HG03575 (cell line): ENCODE measurements around the gene CYTL1.
"Not testable (repeated sequence)": the region's sequence is repeated elsewhere in the genome, so short reads cannot be mapped to it uniquely, and the experiment has no call there.

Experiments used
- ATAC-seq: cut with Tn5 transposase; IDR thresholded peaks from one replicate; pipeline ENCODE4 v1.9.1; 2021; ENCODE audit not compliant: unreplicated experiment, insufficient number of reproducible peaks, low FRiP score; ENCODE audit errors: extremely low read depth

The CYTL1 gene

DNA sequence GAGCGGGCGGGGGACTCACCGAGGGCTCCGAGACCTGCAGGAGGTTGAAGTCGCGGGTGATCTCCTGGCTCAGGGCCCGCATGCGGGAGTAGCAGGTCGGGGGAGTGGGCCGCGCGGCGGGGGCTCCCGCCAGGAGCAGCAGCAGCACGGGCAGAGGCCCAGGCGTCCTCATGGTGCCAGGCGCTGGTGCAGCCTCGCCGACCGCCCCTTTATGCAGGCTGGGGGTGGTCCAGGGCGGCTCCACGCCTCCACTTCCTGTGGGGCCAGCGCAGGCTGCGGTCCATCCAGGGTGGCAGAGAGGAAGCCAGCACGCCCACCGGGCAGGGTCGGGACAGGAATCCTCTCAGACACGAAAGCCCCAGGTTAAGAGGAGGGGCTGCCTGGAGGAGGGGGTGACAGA, at the start of gene CYTL1:
Gene CYTL1, minus strand, starts transcription at position 185 of the 400 bp plus-strand sequence. Its CDS starts 13 bp downstream, at position 172.
- ATAC-seq: no peak

DNA sequence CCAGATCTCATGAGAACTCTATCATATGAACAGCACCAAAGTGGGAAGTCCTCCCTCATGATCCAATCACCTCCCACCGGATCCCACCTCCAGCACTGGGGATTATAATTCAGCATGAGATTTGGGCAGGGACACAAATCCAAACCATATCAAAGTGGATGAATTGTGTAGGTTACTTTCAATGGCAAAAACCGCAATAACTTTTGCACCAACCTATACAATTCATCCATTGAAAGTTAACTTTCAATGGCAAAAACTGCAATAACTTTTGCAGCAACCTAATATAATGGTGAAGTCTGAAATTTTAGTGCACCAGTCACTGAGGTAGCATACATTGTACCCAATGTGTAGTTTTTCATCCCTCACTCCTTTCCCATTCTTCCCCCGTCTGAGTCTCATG, 48.6 kb upstream of the CYTL1 start:
- no peak for ATAC-seq

DNA sequence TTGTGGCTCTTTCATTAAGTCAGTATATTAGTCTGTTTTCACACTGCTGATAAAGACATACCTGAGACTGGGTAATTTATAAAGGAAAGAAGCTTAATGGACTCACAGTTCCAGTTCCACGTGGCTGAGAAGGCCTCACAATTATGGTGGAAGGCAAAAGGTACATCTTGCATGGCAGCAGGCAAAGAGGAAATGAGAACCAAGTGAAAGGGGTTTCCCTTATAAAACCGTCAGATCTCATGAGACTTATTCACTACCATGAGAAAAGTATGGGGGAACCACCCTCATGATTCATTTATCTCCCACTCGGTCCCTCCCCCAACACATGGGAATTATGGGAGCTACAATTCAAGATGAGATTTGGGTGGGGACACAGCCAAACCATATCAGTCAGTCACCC, 47.7 kb upstream of the CYTL1 start:
- ATAC-seq: not testable (repeated sequence)

- no peak for ATAC-seq
Measured at GRCh38 chr4:5066101-5066500, 46.8 kb upstream of the CYTL1 start.

- ATAC-seq: no peak
Measured at GRCh38 chr4:5055411-5055810, 36.2 kb upstream of the CYTL1 start.

DNA sequence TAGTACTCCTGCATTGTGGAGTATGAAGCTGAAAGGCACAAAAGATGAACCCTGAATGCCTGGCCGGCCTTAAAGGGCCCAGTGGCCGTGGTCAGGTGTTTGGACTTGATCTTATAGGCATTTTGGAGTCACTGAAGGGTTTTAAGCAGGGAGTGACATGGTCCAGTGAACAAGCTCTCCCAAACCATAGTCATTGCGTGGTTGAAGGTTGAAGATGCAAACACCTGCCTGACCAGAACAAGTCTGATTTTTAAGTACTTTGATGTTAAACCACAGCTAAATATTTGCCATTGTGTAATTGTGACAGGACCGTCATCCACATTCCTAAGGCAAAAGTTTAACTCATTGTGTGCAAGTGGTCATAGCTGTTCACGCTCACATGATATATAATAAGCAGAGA, 35.3 kb upstream of the CYTL1 start:
- ATAC-seq: no peak

DNA sequence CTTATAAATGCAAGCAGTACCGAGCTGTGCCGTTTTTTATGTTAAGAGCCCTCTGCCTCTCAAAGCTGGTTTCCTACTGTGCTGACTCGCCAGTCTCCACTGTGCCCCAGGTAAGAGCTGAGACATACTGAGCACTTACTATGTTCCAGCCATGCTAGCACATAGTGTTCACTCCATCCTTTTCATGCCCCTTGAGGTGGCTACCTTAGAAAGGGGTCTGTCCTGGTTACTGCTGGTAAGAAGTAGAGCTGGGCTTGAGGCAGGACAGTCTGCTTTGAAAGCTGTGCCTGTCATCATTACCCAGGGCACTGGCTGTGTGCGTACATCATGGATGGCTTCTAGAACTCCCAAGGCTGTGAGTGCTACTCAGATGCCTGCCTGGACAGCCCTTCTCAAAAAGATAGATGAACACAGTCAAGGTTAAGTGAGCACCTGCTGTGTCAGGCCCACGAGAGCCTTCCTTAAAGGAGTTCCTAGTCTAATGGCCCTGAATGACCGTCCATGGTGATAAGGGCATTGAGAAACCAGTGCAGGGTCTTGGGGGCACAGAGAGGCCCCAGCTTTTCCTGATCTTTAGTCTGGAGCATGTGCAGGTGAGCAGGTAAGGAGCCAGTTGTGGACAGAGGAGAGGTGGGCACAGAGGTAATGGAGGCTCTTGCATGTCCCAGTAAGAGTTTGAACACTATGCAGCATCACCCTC, 33.6 kb upstream of the CYTL1 start:
- no peak for ATAC-seq

GRCh38 chr4:5052204-5052702, 33.0 kb upstream of the CYTL1 start:
- ATAC-seq: no peak

- no peak for ATAC-seq
Measured at GRCh38 chr4:5051278-5052203, 32.3 kb upstream of the CYTL1 start, which contains the start of gene STK32B. Gene STK32B, plus strand, starts transcription at chr4:5051480.

DNA sequence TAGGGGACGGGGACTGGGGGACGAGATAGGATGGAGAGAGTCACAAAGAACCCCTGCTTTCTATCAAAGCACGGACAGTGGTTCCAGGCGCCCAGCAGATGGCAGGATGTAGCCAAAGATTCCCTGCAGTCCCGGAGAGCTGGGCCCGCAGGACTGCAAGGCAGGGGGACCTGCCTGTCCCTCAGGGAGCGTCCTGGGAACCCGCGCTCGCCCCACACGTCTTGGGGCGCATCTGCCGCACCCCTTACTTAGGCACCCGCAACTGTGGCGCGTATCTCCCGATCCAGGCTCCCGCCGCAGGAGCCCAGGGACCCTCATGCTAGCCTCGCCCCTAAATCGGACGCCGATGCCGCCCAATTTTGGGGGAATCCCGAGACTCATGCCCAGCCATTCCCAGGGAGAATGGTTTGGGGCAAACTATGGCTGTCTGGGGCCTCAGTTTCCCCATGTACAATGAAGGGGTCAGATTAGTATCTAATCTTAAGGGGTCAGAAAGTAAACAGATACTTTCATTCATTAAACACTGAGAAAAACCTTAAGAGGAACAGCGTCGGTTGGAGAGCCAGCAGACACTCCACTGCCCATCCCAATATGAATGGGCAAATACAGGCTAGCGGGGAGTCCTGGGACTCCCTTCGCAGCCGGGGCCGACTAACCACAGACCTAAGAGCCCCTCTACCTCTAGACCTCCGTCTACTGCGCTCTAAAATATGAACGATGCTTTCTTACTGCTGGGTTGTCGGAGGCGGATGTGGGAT, 31.4 kb upstream of the CYTL1 start:
- ATAC-seq: no peak

- no peak for ATAC-seq
Measured at GRCh38 chr4:5048721-5049120, 29.5 kb upstream of the CYTL1 start.

DNA sequence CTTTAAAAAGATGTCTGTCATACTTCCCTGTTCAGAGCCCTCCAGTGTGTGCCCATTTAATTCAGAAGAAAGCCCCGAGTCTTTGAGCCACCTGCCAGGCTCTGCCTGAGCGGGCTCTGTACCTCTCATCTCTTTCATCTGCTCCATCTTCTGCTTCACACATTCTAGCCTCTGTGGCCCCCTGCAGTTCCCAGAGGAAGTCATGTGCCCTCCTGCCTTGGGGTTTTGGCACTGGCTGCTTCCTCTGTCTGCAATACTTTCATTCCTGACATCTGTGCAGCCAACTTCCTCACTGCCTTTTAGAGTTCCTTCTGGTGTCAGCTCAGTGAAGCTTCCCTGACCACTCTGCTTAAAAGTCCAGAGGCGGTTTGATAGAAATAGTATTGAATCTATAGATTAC, 25.8 kb upstream of the CYTL1 start:
- no peak for ATAC-seq

- no peak for ATAC-seq
Measured at GRCh38 chr4:5044341-5044740, 25.1 kb upstream of the CYTL1 start.

- no peak for ATAC-seq
Measured at GRCh38 chr4:5043579-5043978, 24.3 kb upstream of the CYTL1 start.

DNA sequence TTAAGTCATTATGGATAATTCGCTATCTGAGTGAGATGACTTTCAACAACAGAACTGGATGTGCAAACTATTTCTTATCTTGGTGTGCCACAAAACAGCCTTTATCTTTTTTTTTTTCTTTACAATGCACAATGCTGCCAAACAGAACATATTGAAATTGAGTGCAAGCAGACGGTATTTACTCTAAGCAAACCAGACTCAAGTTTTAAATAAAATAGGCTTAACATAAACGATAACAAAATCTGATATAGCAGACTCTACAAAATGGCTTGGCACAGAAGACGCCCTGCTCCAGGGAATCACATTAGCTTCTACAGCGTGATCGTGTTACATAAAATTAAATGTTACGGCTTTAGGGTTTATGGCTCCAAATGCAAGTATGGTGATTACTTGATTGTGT, 22.4 kb upstream of the CYTL1 start:
- ATAC-seq: no peak

DNA sequence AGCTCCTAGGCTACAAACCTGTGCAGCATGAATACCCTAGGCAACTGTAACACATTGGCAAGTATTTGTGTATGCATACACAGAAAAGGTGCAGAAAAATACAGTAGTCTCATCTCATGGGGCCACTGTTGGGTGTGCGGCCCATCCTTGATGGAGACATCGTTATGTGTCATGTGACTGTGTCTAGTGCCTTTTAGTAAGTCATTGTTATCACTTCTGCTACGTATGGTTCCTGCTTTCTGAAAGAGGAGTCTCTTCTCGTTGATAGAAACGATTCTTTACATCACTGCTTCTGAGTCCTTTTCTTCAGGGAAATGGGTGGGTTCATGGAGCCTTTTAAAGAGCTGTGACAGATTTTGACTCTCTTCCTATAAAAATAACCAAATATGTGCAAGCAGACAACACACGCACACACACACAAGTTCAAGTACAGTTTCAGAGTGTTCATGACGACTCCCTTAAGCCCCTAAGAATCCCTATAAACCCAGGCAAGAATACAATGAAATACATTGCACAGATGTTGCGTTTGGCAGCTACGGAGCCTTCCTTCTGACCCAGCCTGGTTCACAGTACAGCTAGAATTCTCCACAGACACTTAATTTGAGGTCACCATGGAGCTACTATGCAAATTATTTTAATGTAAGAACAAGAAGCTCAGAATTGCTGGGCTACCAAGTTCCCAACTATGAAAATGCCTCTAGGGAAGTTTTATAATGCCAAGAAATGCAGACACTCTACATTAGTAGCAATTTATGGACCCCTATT, 21.8 kb upstream of the CYTL1 start:
- ATAC-seq: no peak

DNA sequence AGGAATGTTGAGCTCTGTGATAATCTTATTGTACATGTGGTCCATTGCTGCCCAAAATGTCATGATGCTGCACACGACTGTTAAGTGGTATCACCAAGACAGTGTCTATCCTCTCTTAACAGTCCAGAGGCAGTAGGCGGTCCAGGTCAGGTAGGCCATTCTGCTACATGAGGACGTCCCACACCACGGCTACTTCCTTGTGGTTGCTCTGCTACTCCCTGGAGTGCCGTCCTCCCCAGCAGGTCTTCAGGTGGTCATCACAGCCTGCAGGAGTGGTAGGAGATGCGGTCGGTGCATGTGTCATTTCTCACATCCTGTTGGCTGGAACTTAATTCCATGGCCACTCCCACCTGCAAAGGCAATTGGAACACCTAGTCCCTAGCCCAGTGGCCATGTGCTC, 20.5 kb upstream of the CYTL1 start:
- no peak for ATAC-seq
